ENCODE results near the gene AMPD3. TPM values are rescaled to one million over a fixed set of nuclear protein-coding genes. Genes with fewer than 3 reads are reported as not detected.

AMPD3 gene
- total and polyA plus RNA-seq, 2 of the 13 experiments (the other 11 are each of a cell fraction or from before 2014, with no cell fraction given), result 0.33 to 2.3 TPM

GRCh38 chr11:10528121-10528520, 73.1 kb downstream of the AMPD3 start:
- CTCF ChIA-PET (ENCODE audit: low intra/inter-chr PET ratio, low total read pairs), result no interaction called here
- H3K4me2 ChIP-seq (ENCODE audit: low read depth, low read length), result no peak overlapping the region
- no peak for FAIRE-seq
- no peak overlapping the region for H3K9ac ChIP-seq (ENCODE audit: insufficient read depth, low read depth, low read length)
- no TSS peak for BruUV-seq (replicated peaks)
- intact Hi-C loops (cut with micrococcal nuclease; ENCODE audit: unreplicated experiment) (no loop called here), in situ Hi-C loops (cut with HindIII; ENCODE audit: extremely low pct_ligation_motif_present, low pct_unique_long_range_greater_than_20kb) (no loop called here)
- H4K20me1 ChIP-seq (ENCODE audit: insufficient read depth, low read length), result no peaks in the 10 kb centered on the region
- H3K27ac ChIP-seq (ENCODE audit: extremely low read length, insufficient read depth, low read length), result no peak overlapping the region
- POLR2A ChIA-PET, result no interaction called here
- ATAC-seq, result no peak
- H3K4me1 ChIP-seq (ENCODE audit: insufficient read depth, low read length), result peaks cover 6% of the 10 kb centered on the region; the same call in 1 of the 2 replicates
- TF ChIP-seq SMAD9 (CRISPR knock-in tag; IDR thresholded peaks at IDR 0.05) (no peak), PCBP2 (optimal IDR thresholded peaks at IDR 0.05; ENCODE audit: low read depth, low read length, poor library complexity, severe bottlenecking) (no peak), SMARCC2 (IDR thresholded peaks at IDR 0.05) (no peak), POLR2AphosphoS2 (IDR thresholded peaks at IDR 0.05; ENCODE audit: low read depth, low read length) (no peak), ZHX1 (CRISPR knock-in tag; IDR thresholded peaks at IDR 0.05; ENCODE audit: low read depth) (no peak), ZBTB46 (CRISPR knock-in tag; IDR thresholded peaks at IDR 0.05; ENCODE audit: borderline replicate concordance) (no peak), ZNF414 (CRISPR knock-in tag; IDR thresholded peaks at IDR 0.05) (no peak), ZNF224 (CRISPR knock-in tag; IDR thresholded peaks at IDR 0.05) (no peak)
- no peak for DNase-seq (ENCODE audit: low spot score)
- H3K79me2 ChIP-seq (ENCODE audit: insufficient read depth, low read length), result no peaks in the 10 kb centered on the region
- H3K36me3 ChIP-seq (replicated peaks in 1 of 2; ENCODE audit: control insufficient read depth in 1 of 2, insufficient read depth in 2 of 2, low read length in 2 of 2), result peaks cover 4 to 28% of the 10 kb centered on the region in 2 experiments
- H3K27me3 ChIP-seq (ENCODE audit: control insufficient read depth in 1 of 2, insufficient read depth in 2 of 2, low read length in 2 of 2), result no peaks in the 10 kb centered on the region
- H3K9me3 ChIP-seq (ENCODE audit: low read length), result no peaks in the 10 kb centered on the region
- H2AFZ ChIP-seq (ENCODE audit: low read length), result no peak overlapping the region
- no peak overlapping the region for H3K4me3 ChIP-seq (replicated peaks in 1 of 3; ENCODE audit: insufficient read depth in 1 of 3, low read depth in 2 of 3, low read length in 3 of 3)

All from HepG2 (cell line).